Left lung (tissue), 10 donors: ENCODE data around the gene DLX1. TPM values are rescaled to one million over a fixed set of nuclear protein-coding genes. Genes with fewer than 3 reads are reported as not detected.
"Not testable (repeated sequence)": the region's sequence is repeated elsewhere in the genome, so short reads cannot be mapped to it uniquely, and the experiment has no call there.

ENCODE experiments used
- ATAC-seq: fragments of 200-7000 bp; cut with Tn5 transposase; one replicate; pipeline ENCODE4 v1.9.1; 2020; ENCODE audit warnings: moderate library complexity
- DNase-seq, 4 donors: peaks; one replicate each; pipeline ENCODE4 v3.0.0-alpha.2; 2013 to 2020
- H3K27ac ChIP-seq, 2 donors: fragments of 200-600 bp; sonication (generic) in 1 of 2; one replicate each; pipeline versions ENCODE4 v1.5.0 to v1.8.0; 2020 to 2021
- H3K27me3 ChIP-seq, 2 donors: fragments of 200-600 bp; sonication (generic) in 1 of 2; one replicate each; pipeline versions ENCODE4 v1.5.0 to v1.8.0; 2020 to 2021
- H3K36me3 ChIP-seq, 2 donors: fragments of 200-600 bp; sonication (generic) in 1 of 2; one replicate each; pipeline versions ENCODE4 v1.5.0 to v1.8.0; 2020 to 2021
- H3K4me1 ChIP-seq, 2 donors: fragments of 200-600 bp; one replicate each; pipeline ENCODE4 v1.8.0; 2021
- H3K4me3 ChIP-seq, 2 donors: fragments of 200-600 bp; sonication (generic) in 1 of 2; one replicate each; pipeline versions ENCODE4 v1.5.0 to v1.8.0; 2020 to 2021; ENCODE audit warnings: mild to moderate bottlenecking in 1 of 2
- H3K9me3 ChIP-seq, 2 donors: fragments of 200-600 bp; sonication (generic) in 1 of 2; one replicate each; pipeline versions ENCODE4 v1.5.0 to v1.8.0; 2020 to 2021
- intact Hi-C, 2 donors: fragments of 100-400 bp; cut with DNase I; formaldehyde crosslinking; loops; one replicate each; pipeline versions ENCODE4 v1.11.2 to v1.14.2; 2022
- polyA plus RNA-seq, 6 donors: library from polyadenylated mRNA; unstranded; fragments of 120-200 nt; gene quantifications; one replicate each; pipeline ENCODE4 v1.2.1, GENCODE V29; 2013; ENCODE audit not compliant: insufficient read length in 6 of 6
- total RNA-seq, 2 donors: library from RNA; stranded (reverse); fragmentation: NEBNext Ultra II Directional; extraction: Animal tissue kit (Norgen Biotek cat#: 25700); gene quantifications; one replicate each; pipeline ENCODE4 v1.2.1, GENCODE V29; 2021
- TF ChIP-seq, protein P1 (sequence below), 2 donors: fragments of 200-600 bp; sonication (generic) in 1 of 2; IDR thresholded peaks; one replicate each; pipeline versions ENCODE4 v1.5.0 to v1.8.0; 2021; ENCODE audit warnings: antibody characterized with exemption in 2 of 2
- donor health status: DM: no; HTN: yes; CAD: no.
- donor health status: DM: no; HTN: no; CAD: no.

Gene DLX1
- total and polyA plus RNA-seq, 8 donors = 0.09 to 0.11 TPM; not detected in 6

DNA sequence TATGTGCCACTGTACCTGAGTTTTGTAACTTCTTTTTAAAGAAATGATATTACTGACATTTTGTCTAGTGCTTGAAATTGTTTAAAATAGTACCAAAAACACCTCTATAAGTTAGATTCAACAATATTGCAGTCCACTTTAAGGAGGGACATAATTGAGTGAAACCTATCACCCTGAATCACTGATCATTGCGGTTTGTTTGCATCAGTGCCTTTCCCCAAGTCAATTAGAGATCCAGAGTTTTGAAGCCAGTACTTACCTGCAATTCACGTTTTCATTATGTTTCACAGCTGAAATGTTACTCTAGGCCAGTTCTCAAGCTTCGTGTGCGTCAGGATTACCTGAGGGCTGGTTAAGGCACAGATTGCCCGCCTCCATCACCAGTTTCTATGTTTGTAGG lies 26.6 kb upstream of the DLX1 start:
- intact Hi-C loops = no loop called here
- Histone ChIP-seq H3K9me3 (no peaks in the 10 kb centered on the region), H3K27me3 (no peaks in the 10 kb centered on the region), H3K36me3 (no peaks in the 10 kb centered on the region), H3K27ac (no peak overlapping the region), H3K4me1 (no peaks in the 10 kb centered on the region), H3K4me3 (no peak overlapping the region)
- DNase-seq (no peak), ATAC-seq (no peak)
- TF ChIP-seq, protein P1, sequence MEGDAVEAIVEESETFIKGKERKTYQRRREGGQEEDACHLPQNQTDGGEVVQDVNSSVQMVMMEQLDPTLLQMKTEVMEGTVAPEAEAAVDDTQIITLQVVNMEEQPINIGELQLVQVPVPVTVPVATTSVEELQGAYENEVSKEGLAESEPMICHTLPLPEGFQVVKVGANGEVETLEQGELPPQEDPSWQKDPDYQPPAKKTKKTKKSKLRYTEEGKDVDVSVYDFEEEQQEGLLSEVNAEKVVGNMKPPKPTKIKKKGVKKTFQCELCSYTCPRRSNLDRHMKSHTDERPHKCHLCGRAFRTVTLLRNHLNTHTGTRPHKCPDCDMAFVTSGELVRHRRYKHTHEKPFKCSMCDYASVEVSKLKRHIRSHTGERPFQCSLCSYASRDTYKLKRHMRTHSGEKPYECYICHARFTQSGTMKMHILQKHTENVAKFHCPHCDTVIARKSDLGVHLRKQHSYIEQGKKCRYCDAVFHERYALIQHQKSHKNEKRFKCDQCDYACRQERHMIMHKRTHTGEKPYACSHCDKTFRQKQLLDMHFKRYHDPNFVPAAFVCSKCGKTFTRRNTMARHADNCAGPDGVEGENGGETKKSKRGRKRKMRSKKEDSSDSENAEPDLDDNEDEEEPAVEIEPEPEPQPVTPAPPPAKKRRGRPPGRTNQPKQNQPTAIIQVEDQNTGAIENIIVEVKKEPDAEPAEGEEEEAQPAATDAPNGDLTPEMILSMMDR (IDR thresholded peaks at IDR 0.05) = no peak

DNA sequence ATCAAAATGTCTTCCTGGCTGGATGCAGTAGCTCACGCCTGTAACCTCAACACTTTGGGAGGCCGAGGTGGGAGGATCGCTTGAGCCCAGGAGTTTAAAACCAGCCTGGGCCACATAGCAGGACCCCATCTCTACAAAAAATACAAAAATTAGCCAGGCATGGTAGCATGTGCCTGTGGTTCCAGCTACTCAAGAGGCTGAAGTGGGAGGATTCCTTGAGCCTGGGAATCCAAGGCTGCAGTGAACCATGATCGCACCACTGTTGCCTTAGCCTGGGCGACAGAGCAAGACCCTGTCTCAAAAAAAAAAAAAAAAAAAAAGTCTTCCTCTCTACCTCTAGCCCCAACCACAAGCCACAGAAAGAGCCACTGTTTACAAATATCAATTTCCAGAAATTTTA lies 25.2 kb upstream of the DLX1 start:
- intact Hi-C loops, H3K9me3 ChIP-seq, H3K27ac ChIP-seq: not testable (repeated sequence)

DNA sequence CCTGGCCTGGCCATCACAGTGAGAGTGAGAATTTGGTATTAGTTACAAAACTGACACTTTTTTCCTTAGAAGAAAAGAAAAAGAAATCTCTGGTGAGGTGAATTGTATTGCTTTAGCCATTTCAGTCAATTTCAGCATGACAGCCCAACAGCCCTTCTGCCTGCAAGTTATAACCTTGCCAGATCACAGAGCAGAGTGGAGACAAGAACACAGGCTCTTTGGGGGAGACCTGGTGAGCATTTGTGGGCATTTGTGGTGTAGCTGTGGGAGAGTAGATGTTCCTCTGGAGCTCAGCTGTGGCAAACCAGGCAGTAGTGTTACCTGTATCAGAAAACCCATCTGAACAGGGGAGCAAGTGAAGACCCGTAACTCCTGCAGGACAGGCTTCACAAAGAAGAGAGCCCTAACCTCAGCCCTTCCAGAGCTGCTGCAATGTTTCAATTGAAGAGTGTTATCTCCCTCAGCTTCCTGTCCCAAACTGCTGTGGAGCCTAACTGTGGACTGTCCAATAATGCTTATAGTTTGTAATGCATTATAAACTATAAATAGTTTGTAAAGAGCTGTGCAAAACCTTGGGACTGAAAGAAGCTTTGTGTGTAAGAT lies 22.8 kb upstream of the DLX1 start:
- Histone ChIP-seq H3K27ac (no peak overlapping the region), H3K36me3 (no peaks in the 10 kb centered on the region), H3K4me1 (no peaks in the 10 kb centered on the region), H3K27me3 (no peaks in the 10 kb centered on the region), H3K4me3 (no peak overlapping the region), H3K9me3 (no peaks in the 10 kb centered on the region)
- no peak for DNase-seq
- TF ChIP-seq, protein P1 (IDR thresholded peaks at IDR 0.05) = no peak
- no peak for ATAC-seq
- intact Hi-C loops = no loop called here

More for the DNA sequence above, 25.2 kb upstream of the DLX1 start:
- H3K27me3 ChIP-seq, ATAC-seq, DNase-seq, H3K4me1 ChIP-seq, H3K36me3 ChIP-seq, H3K4me3 ChIP-seq: not testable (repeated sequence)

GRCh38 chr2:172063446-172063845 lies 21.9 kb upstream of the DLX1 start:
- no peak overlapping the region for H3K27ac ChIP-seq
- no peaks in the 10 kb centered on the region for H3K27me3 ChIP-seq
- no peaks in the 10 kb centered on the region for H3K4me1 ChIP-seq
- intact Hi-C loops = no loop called here
- TF ChIP-seq, protein P1 (IDR thresholded peaks at IDR 0.05) = no peak
- no peaks in the 10 kb centered on the region for H3K9me3 ChIP-seq
- no peaks in the 10 kb centered on the region for H3K36me3 ChIP-seq
- no peak for DNase-seq
- no peak overlapping the region for H3K4me3 ChIP-seq
- ATAC-seq = no peak

DNA sequence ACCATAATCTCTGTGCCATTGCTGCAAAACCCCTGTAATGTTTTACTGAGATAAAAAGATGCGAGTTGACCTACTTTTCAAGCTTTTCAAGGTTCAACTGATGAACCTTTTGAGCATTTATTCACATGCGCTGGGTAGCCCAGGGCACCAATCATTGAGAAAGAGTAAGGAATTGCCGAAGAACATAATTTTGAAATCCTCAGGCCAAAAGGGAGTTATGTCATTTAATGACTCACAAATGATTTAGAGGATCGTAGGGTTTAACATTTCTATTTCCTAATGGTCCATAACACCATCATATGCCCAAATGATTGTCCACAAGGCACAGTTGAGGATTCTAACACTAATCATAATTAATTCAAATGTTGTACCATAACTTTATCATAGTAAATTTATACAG lies 20.2 kb upstream of the DLX1 start:
- DNase-seq (no peak), ATAC-seq (no peak)
- no peaks in the 10 kb centered on the region for H3K27me3 ChIP-seq
- intact Hi-C loops = no loop called here
- H3K27ac ChIP-seq = no peak overlapping the region
- no peaks in the 10 kb centered on the region for H3K9me3 ChIP-seq
- TF ChIP-seq, protein P1 (IDR thresholded peaks at IDR 0.05) = no peak
- no peaks in the 10 kb centered on the region for H3K4me1 ChIP-seq
- H3K36me3 ChIP-seq = no peaks in the 10 kb centered on the region
- H3K4me3 ChIP-seq = no peak overlapping the region

- TF ChIP-seq, protein P1 (IDR thresholded peaks at IDR 0.05) = no peak
- Histone ChIP-seq H3K4me1 (no peaks in the 10 kb centered on the region), H3K36me3 (no peaks in the 10 kb centered on the region), H3K27ac (no peak overlapping the region), H3K9me3 (no peaks in the 10 kb centered on the region), H3K4me3 (no peak overlapping the region), H3K27me3 (no peaks in the 10 kb centered on the region)
- DNase-seq (no peak), ATAC-seq (no peak)
- intact Hi-C loops = no loop called here
Observed at GRCh38 chr2:172066394-172066886, 18.9 kb upstream of the DLX1 start.

DNA sequence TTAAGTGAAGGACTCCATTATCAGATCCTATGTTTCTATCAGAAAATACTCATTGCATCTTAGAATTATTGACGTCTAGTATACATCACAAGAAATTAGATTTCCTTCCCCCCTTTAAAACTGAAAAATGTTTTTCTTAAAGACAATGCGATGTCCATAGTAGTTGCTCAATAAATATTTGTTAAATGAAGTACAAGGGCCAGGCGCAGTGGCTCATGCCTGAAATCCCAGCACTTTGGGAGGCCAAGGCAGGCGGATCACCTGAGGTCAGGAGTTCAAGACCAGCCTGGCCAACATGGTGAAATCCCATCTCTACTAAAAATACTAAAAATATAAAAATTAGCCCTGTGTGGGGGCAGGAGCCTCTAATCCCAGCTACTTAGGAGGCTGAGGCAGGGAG lies 17.4 kb upstream of the DLX1 start:
- H3K27me3 ChIP-seq, H3K4me3 ChIP-seq, H3K4me1 ChIP-seq, ATAC-seq, H3K9me3 ChIP-seq, intact Hi-C loops, H3K27ac ChIP-seq, DNase-seq, H3K36me3 ChIP-seq: not testable (repeated sequence)
